Measurements from ENCODE around the gene SPACA7.

GRCh38 chr13:112457081-112457480 lies 80.9 kb downstream of the SPACA7 start:
- TF ChIP-seq, protein P1, sequence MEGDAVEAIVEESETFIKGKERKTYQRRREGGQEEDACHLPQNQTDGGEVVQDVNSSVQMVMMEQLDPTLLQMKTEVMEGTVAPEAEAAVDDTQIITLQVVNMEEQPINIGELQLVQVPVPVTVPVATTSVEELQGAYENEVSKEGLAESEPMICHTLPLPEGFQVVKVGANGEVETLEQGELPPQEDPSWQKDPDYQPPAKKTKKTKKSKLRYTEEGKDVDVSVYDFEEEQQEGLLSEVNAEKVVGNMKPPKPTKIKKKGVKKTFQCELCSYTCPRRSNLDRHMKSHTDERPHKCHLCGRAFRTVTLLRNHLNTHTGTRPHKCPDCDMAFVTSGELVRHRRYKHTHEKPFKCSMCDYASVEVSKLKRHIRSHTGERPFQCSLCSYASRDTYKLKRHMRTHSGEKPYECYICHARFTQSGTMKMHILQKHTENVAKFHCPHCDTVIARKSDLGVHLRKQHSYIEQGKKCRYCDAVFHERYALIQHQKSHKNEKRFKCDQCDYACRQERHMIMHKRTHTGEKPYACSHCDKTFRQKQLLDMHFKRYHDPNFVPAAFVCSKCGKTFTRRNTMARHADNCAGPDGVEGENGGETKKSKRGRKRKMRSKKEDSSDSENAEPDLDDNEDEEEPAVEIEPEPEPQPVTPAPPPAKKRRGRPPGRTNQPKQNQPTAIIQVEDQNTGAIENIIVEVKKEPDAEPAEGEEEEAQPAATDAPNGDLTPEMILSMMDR (IDR thresholded peaks at IDR 0.05): no peak
- no peak for TF ChIP-seq POLR2A (IDR thresholded peaks at IDR 0.05)

Measured in uterus (tissue), 2 donors.